Gastrocnemius medialis (tissue), 4 donors: ENCODE data around the gene PLA2G4F. TPM values are rescaled to one million over a fixed set of nuclear protein-coding genes. Genes with fewer than 3 reads are reported as not detected.
"Not testable (repeated sequence)": the region's sequence is repeated elsewhere in the genome, so short reads cannot be mapped to it uniquely, and the experiment has no call there.

Experiments used
- ATAC-seq, 2 donors: fragments of 150-250 bp; one replicate each; pipeline ENCODE4 v1.9.1; 2016
- DNase-seq, 2 donors: peaks; one replicate each; pipeline ENCODE4 v3.0.0-alpha.2; 2019
- H3K27ac ChIP-seq, 4 donors: fragments of 200-600 bp; sonication (generic); 1 replicate in 1 of 4; 2 replicates in 3 of 4; pipeline ENCODE4 v1.5.1; 2016 to 2018; ENCODE audit warnings: mild to moderate bottlenecking in 2 of 4, moderate library complexity in 1 of 4
- H3K27me3 ChIP-seq, 3 donors: fragments of 200-600 bp; sonication (generic) in 2 of 3; 1 replicate in 1 of 3; 2 replicates in 2 of 3; pipeline versions ENCODE4 v1.5.1 to v1.6.0; 2016 to 2019; ENCODE audit warnings: mild to moderate bottlenecking in 1 of 3, moderate library complexity in 1 of 3
- H3K36me3 ChIP-seq, 2 donors: fragments of 200-600 bp; sonication (generic) in 1 of 2; one replicate each; pipeline ENCODE4 v1.5.1; 2017 to 2018
- H3K4me1 ChIP-seq, 2 donors: fragments of 200-600 bp; sonication (generic) in 1 of 2; one replicate each; pipeline ENCODE4 v1.5.1; 2016 to 2017; ENCODE audit warnings: mild to moderate bottlenecking in 2 of 2
- H3K4me3 ChIP-seq, 4 donors: fragments of 200-600 bp; sonication (generic) in 3 of 4; 1 replicate in 1 of 4; 2 replicates in 3 of 4; pipeline ENCODE4 v1.5.1; 2016 to 2019; ENCODE audit warnings: mild to moderate bottlenecking in 2 of 4
- H3K9me3 ChIP-seq, 3 donors: fragments of 200-600 bp; sonication (generic) in 2 of 3; 1 replicate in 1 of 3; 2 replicates in 2 of 3; pipeline ENCODE4 v1.5.1; 2016 to 2019
- CTCF ChIP-seq, 5 experiments: fragments of 450-650 bp in 3 of 5; fragments of 200-600 bp in 2 of 5; sonication (generic) in 2 of 5; IDR thresholded peaks in 4 of 5; conservative IDR thresholded peaks in 1 of 5; 1 replicate in 4 of 5; 2 replicates in 1 of 5; pipeline ENCODE4 v1.5.1; 2016 to 2019; ENCODE audit warnings: antibody characterized with exemption in 5 of 5, mild to moderate bottlenecking in 3 of 5, moderate library complexity in 3 of 5
- POLR2A ChIP-seq, 2 donors: fragments of 450-650 bp; IDR thresholded peaks; one replicate each; pipeline ENCODE4 v1.6.1; 2017; ENCODE audit warnings: antibody characterized with exemption in 2 of 2, mild to moderate bottlenecking in 2 of 2, moderate library complexity in 2 of 2
- in situ Hi-C, 4 donors: fragments of 200-750 bp; cut with MboI; loops; one replicate each; pipeline versions ENCODE4 v1.15.0 to v1.8.0; 2017; ENCODE audit warnings: low sequenced_read_pairs in 4 of 4
- intact Hi-C: fragments of 100-400 bp; cut with DNase I; formaldehyde crosslinking; loops from one replicate; pipeline ENCODE4 v1.15.1; 2023; ENCODE audit warnings: low total_unique reads
- total RNA-seq, 4 donors: library from RNA; depleted of rRNA; stranded (reverse); fragments of >200 nt; gene quantifications; one replicate each; pipeline versions ENCODE4 v1.1.0 to v1.2.3, GENCODE V29; 2016

Gene PLA2G4F
- total RNA-seq, 4 donors from 2014 or later: 1.0 to 8.4 (median 4.9) TPM

- no peaks in the 10 kb centered on the region for H3K27me3 ChIP-seq
- H3K4me3 ChIP-seq: no peak overlapping the region
- no peak for ATAC-seq
- no peak for TF ChIP-seq CTCF (IDR thresholded peaks at IDR 0.05 in 4 of 5, conservative IDR thresholded peaks at IDR 0.05 in 1 of 5)
- TF ChIP-seq POLR2A (IDR thresholded peaks at IDR 0.05): no peak
- intact Hi-C loops: no loop called here
- no peak for DNase-seq
- H3K36me3 ChIP-seq: no peaks in the 10 kb centered on the region
- no peaks in the 10 kb centered on the region for H3K9me3 ChIP-seq
- peaks cover 0 to 7% of the 10 kb centered on the region in 2 donors for H3K4me1 ChIP-seq
- H3K27ac ChIP-seq: no peak overlapping the region
- in situ Hi-C loops: no loop called here
These were observed 62.5 kb downstream of the PLA2G4F start for GRCh38 chr15:42093966-42094365.

DNA sequence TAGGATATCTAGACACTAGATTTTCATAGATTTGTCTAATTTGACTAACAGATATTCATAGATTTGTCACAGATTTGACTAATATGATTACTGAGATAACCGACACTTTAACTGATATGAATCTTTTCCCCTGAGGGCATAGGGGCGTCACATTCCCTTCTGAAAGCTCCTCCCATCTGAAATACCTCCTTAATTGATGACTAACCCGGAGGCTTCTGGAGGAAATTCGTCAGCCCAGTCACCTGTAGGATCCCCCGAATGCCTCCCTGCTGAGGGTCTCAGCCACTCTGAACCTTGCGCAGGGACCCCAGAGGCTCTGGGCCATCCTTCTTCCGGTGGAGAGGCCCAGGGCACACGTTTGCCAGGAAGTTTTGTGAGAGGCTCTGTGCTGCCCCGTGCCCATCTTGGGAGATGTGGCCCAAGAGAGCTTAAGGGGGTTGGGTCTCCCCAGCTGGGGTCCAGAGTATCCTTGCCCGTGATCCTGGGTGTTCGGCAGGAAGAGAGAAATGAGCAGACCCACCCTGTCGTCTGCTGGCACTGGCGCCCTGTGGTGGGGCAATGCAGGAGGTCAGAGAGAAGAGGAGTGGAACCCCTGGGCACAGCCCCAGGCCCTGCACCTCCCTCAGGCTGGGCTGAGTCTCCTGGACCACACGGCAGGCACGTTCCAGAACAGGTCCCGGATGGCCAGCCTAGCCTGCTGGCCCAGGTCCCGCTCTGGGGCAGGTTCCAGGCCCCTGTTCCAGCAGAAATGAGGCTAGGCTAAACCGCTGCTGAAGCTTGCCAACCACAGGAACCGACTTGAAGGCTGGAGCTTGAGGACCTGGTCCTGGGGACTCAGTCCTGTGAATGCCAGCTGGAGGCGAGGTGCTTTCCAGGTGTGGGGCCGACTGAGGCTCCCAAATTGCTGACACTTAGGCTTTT, 63.8 kb downstream of the PLA2G4F start:
- in situ Hi-C loops: no loop called here

DNA sequence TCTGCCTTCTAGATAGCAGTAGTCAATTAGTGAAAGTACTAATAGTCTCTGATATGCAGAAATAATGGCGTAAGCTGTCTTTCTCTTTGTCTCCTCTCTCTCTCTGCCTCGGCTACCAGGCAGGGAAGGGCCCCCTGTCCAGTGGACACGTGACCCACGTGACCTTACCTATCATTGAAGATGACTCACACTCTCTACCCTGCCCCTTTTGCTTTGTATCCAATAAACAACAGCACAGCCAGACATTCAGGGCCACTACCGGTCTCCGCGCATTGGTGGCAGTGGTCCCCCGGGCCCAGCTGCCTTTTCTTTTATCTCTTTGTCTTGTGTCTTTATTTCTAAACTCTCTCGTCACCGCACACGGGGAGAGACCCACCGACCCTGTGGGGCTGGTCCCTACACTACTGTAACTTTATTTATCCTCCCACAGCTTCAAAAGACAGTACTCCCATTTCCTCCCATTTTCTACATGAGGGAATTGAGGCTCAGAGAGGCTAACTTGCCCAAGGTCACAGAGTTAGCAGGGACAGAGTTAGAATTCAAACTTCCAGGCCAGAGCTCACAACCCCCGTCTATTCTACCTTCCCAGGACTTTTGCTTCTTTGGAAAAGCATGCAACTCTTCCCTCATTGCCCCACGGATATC, 64.6 kb downstream of the PLA2G4F start:
- H3K36me3 ChIP-seq, intact Hi-C loops, H3K4me3 ChIP-seq, ATAC-seq, H3K27ac ChIP-seq, H3K4me1 ChIP-seq, in situ Hi-C loops, H3K27me3 ChIP-seq, DNase-seq, H3K9me3 ChIP-seq: not testable (repeated sequence)

More for the DNA sequence above, 63.8 kb downstream of the PLA2G4F start:
- Histone ChIP-seq H3K4me3 (no peak overlapping the region), H3K4me1 (peaks cover 0 to 7% of the 10 kb centered on the region in 2 donors), H3K27me3 (no peaks in the 10 kb centered on the region), H3K9me3 (no peaks in the 10 kb centered on the region), H3K27ac (no peak overlapping the region), H3K36me3 (no peaks in the 10 kb centered on the region)
- TF ChIP-seq POLR2A (IDR thresholded peaks at IDR 0.05): no peak
- no peak for TF ChIP-seq CTCF (IDR thresholded peaks at IDR 0.05 in 4 of 5, conservative IDR thresholded peaks at IDR 0.05 in 1 of 5)
- DNase-seq: peak; percentile 21 to 52
- intact Hi-C loops: no loop called here
- peak; percentile 78 to 84 for ATAC-seq

GRCh38 chr15:42090781-42091180, 65.7 kb downstream of the PLA2G4F start:
- intact Hi-C loops: no loop called here
- ATAC-seq: no peak
- H3K27me3 ChIP-seq: no peaks in the 10 kb centered on the region
- H3K9me3 ChIP-seq: no peaks in the 10 kb centered on the region
- no peak overlapping the region for H3K4me3 ChIP-seq
- H3K27ac ChIP-seq: no peak overlapping the region
- in situ Hi-C loops: no loop called here
- no peaks in the 10 kb centered on the region for H3K36me3 ChIP-seq
- H3K4me1 ChIP-seq: peaks cover 0 to 7% of the 10 kb centered on the region in 2 donors
- TF ChIP-seq CTCF (IDR thresholded peaks at IDR 0.05 in 4 of 5, conservative IDR thresholded peaks at IDR 0.05 in 1 of 5) (no peak), POLR2A (IDR thresholded peaks at IDR 0.05) (no peak)
- no peak for DNase-seq

DNA sequence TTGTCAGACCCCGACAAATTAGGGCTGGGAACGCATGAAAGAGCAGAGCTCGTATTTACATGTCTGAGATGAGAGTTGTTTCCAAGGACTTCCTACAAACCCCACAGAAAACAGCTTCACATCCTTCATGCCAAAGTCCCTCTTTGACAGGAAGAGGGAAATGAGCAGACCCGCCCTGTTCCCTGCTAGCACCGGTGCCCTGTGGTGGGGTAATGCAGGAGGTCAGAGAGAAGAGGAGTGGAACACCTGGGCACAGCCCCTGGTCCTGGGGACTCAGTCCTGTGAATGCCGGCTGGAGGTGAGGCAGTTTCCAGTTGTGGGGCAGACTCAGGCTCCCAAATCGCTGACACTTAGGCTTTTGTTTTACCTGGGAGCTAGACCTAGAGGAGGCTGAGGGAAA, 66.1 kb downstream of the PLA2G4F start:
- peaks cover 0 to 7% of the 10 kb centered on the region in 2 donors for H3K4me1 ChIP-seq
- in situ Hi-C loops (no loop called here), intact Hi-C loops (no loop called here)
- DNase-seq (no peak), ATAC-seq (no peak)
- H3K4me3 ChIP-seq: no peak overlapping the region
- H3K9me3 ChIP-seq: no peaks in the 10 kb centered on the region
- H3K27me3 ChIP-seq: no peaks in the 10 kb centered on the region
- TF ChIP-seq CTCF (IDR thresholded peaks at IDR 0.05 in 4 of 5, conservative IDR thresholded peaks at IDR 0.05 in 1 of 5) (no peak), POLR2A (IDR thresholded peaks at IDR 0.05) (no peak)
- H3K27ac ChIP-seq: no peak overlapping the region
- no peaks in the 10 kb centered on the region for H3K36me3 ChIP-seq
